ENCODE measurements around the gene DHODH.

DNA sequence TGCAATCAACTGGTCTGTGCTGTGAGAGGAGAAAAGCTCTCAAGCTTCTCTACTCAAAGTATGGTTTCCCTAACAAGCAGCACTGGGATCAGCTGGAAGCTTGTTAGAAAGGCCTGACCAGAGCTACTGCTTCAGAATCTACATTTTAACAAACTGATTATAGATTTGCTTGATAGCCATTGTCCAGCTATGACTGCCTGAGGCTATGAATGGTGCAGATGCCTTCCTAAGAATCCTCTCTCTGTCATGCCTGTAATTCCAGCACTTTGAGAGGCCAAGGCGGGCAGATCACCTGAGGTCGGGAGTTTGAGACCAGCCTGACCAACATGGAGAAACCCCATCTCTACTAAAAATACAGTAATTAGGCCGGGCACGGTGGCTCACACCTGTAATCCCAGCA lies 37.0 kb upstream of the DHODH start:
- TF ChIP-seq, protein P1, sequence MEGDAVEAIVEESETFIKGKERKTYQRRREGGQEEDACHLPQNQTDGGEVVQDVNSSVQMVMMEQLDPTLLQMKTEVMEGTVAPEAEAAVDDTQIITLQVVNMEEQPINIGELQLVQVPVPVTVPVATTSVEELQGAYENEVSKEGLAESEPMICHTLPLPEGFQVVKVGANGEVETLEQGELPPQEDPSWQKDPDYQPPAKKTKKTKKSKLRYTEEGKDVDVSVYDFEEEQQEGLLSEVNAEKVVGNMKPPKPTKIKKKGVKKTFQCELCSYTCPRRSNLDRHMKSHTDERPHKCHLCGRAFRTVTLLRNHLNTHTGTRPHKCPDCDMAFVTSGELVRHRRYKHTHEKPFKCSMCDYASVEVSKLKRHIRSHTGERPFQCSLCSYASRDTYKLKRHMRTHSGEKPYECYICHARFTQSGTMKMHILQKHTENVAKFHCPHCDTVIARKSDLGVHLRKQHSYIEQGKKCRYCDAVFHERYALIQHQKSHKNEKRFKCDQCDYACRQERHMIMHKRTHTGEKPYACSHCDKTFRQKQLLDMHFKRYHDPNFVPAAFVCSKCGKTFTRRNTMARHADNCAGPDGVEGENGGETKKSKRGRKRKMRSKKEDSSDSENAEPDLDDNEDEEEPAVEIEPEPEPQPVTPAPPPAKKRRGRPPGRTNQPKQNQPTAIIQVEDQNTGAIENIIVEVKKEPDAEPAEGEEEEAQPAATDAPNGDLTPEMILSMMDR (IDR thresholded peaks at IDR 0.05): no peak
- no peak for TF ChIP-seq POLR2A (IDR thresholded peaks at IDR 0.05)
- TF ChIP-seq POLR2AphosphoS5 (IDR thresholded peaks at IDR 0.05): no peak

Measured in suprapubic skin (tissue), 4 donors.